Kidney (tissue), 22 donors: ENCODE measurements around the gene PRRT3. TPM values are rescaled to one million over a fixed set of nuclear protein-coding genes. Genes with fewer than 3 reads are reported as not detected.

Source experiments
- DNase-seq, 5 donors: peaks; one replicate each; pipeline ENCODE4 v3.0.0-alpha.2; 2013 to 2020
- FAIRE-seq: peaks from 2 replicates; lab custom pipeline; 2012; peaks lifted over from hg19 to GRCh38; lab: Jason Lieb, UNC
- H3K27ac ChIP-seq, 2 donors: one replicate each; pipeline ENCODE4 v1.7.0; 2013; ENCODE audit warnings: low read depth in 2 of 2, low read length in 2 of 2, inconsistent platforms in 1 of 2
- H3K27me3 ChIP-seq: one replicate; pipeline ENCODE4 v1.7.1; 2013; ENCODE audit warnings: low read length, inconsistent platforms; ENCODE audit not compliant: control insufficient read depth, insufficient read depth
- H3K36me3 ChIP-seq, 3 donors: one replicate each; pipeline versions ENCODE4 v1.7.0 to v1.7.1; 2013; ENCODE audit warnings: low read length in 3 of 3, control low read depth in 1 of 3, inconsistent platforms in 1 of 3; ENCODE audit not compliant: insufficient read depth in 3 of 3, control insufficient read depth in 2 of 3
- H3K4me1 ChIP-seq, 3 donors: one replicate each; pipeline versions ENCODE4 v1.7.0 to v1.7.1; 2013; ENCODE audit warnings: low read length in 3 of 3, inconsistent platforms in 1 of 3, low read depth in 1 of 3; ENCODE audit not compliant: control insufficient read depth in 2 of 3, insufficient read depth in 2 of 3
- H3K4me3 ChIP-seq, 3 donors: one replicate each; pipeline versions ENCODE4 v1.7.0 to v1.8.1; 2013; ENCODE audit warnings: low read length in 3 of 3, control low read depth in 1 of 3, inconsistent platforms in 1 of 3
- H3K9ac ChIP-seq, 3 donors: one replicate each; pipeline versions ENCODE4 v1.7.0 to v1.7.1; 2013; ENCODE audit warnings: low read length in 3 of 3, control low read depth in 1 of 3, inconsistent platforms in 1 of 3
- H3K9me3 ChIP-seq, 3 donors: one replicate each; pipeline versions ENCODE4 v1.7.0 to v1.7.1; 2013; ENCODE audit warnings: low read length in 3 of 3, control low read depth in 1 of 3, inconsistent platforms in 1 of 3; ENCODE audit not compliant: control insufficient read depth in 2 of 3, insufficient read depth in 1 of 3
- CTCF ChIP-seq: IDR thresholded peaks from 3 replicates; pipeline ENCODE4 v1.5.1; 2012; ENCODE audit warnings: mild to moderate bottlenecking, moderate library complexity, borderline replicate concordance; ENCODE audit not compliant: insufficient read depth; ENCODE audit errors: extremely low read depth
- intact Hi-C: fragments of 100-400 bp; cut with DNase I; formaldehyde crosslinking; loops from one replicate; pipeline ENCODE4 v1.11.1; 2022
- long read RNA-seq, 10 donors: library from polyadenylated mRNA in 1 of 10; unstranded in 1 of 10; transcript quantifications; one replicate each; pipeline ENCODE4 v2.0.0 and lab custom pipeline, GENCODE V29; 2021 to 2026
- polyA plus RNA-seq: library from polyadenylated mRNA; stranded (reverse); fragments of 350-450 nt; fragmentation: Illumina TruSeq; extraction: RNeasy Lipid Tissue Mini Kit (QIAGEN cat#74804); gene quantifications from one replicate; pipeline ENCODE4 v1.2.3, GENCODE V29; 2014; ENCODE audit warnings: low read depth, low replicate concordance; ENCODE audit not compliant: insufficient read depth
- total RNA-seq: library from RNA; stranded (reverse); fragmentation: NEBNext Ultra II Directional; extraction: Animal tissue kit (Norgen Biotek cat#: 25700); gene quantifications from one replicate; pipeline ENCODE4 v1.2.1, GENCODE V29; 2021
- donor health status: control.
- donor health status: control.
- donor health status: control.
- donor health status: control.
- donor health status: control.
- donor health status: DM: yes; HTN: yes; CAD: no.
- donor health status: Normal renal cell carcinoma (clear cell type).

Gene PRRT3
- total RNA-seq: 3.9 TPM
- 3.6 TPM for polyA plus RNA-seq
- long read RNA-seq, donor 1: 0 reads
- long read RNA-seq, donor 2, partial matches to known transcripts: 0 of 1 reads
- long read RNA-seq, donor 2, other reads (novel, unspliced or antisense): 0 of 1 reads
- long read RNA-seq, donor 3: 0 reads
- long read RNA-seq, donor 4, partial matches to known transcripts: 0 of 1 reads
- long read RNA-seq, donor 4, other reads (novel, unspliced or antisense): 0 of 1 reads
- long read RNA-seq, donor 5: 0 reads
- long read RNA-seq, donor 6: 0 reads
- long read RNA-seq, donor 7, partial matches to known transcripts: 3 of 13 reads
- long read RNA-seq, donor 7, other reads (novel, unspliced or antisense): 10 of 13 reads
- long read RNA-seq, donor 8: 0 reads
- long read RNA-seq, donor 9: 0 reads
- long read RNA-seq, donor 10, partial matches to known transcripts: 0 of 1 reads
- long read RNA-seq, donor 10, other reads (novel, unspliced or antisense): 0 of 1 reads

- FAIRE-seq: no peak
- Histone ChIP-seq H3K27me3 (no peaks in the 10 kb centered on the region), H3K27ac (no peak within 1 kb of the TSS), H3K4me3 (peak within 1 kb of the TSS; percentile 37 to 51 (median 49)), H3K4me1 (peaks cover 0 to 9% (median 0%) of the 10 kb centered on the region in 3 donors), H3K9me3 (no peaks in the 10 kb centered on the region), H3K36me3 (no peaks in the 10 kb centered on the region), H3K9ac (peak within 1 kb of the TSS in 2 of 3 donors; percentile 14 to 26)
- TF ChIP-seq CTCF: no peak
- DNase-seq: peak; percentile 65 to 84 (median 76)
- intact Hi-C loops: no loop called here
These were observed at the start of gene PRRT3 for GRCh38 chr3:9951962-9952805. PRRT3 (minus strand) TSS chr3:9952408; CDS start chr3:9950115, 2,293 bp downstream.

- no peaks in the 10 kb centered on the region for H3K27me3 ChIP-seq
- FAIRE-seq (no peak), DNase-seq (no peak)
- intact Hi-C loops: no loop called here
- no peaks in the 10 kb centered on the region for H3K9me3 ChIP-seq
- no peak for TF ChIP-seq CTCF
- H3K4me1 ChIP-seq: no peaks in the 10 kb centered on the region
- H3K27ac ChIP-seq: no peak overlapping the region
- no peaks in the 10 kb centered on the region for H3K36me3 ChIP-seq
- H3K9ac ChIP-seq: no peak overlapping the region
- no peak overlapping the region for H3K4me3 ChIP-seq
These were observed 48.5 kb upstream of the PRRT3 start for GRCh38 chr3:10000686-10001085.

GRCh38 chr3:9994086-9994844 lies 42.1 kb upstream of the PRRT3 start:
- Histone ChIP-seq H3K36me3 (no peaks in the 10 kb centered on the region), H3K9me3 (no peaks in the 10 kb centered on the region), H3K27ac (no peak overlapping the region), H3K27me3 (no peaks in the 10 kb centered on the region), H3K4me3 (no peak overlapping the region), H3K4me1 (no peaks in the 10 kb centered on the region), H3K9ac (no peak overlapping the region)
- TF ChIP-seq CTCF: no peak
- DNase-seq: no peak
- intact Hi-C loops: no loop called here
- no peak for FAIRE-seq
